Measurements from ENCODE around the gene MEOX2.

The MEOX2 gene

DNA sequence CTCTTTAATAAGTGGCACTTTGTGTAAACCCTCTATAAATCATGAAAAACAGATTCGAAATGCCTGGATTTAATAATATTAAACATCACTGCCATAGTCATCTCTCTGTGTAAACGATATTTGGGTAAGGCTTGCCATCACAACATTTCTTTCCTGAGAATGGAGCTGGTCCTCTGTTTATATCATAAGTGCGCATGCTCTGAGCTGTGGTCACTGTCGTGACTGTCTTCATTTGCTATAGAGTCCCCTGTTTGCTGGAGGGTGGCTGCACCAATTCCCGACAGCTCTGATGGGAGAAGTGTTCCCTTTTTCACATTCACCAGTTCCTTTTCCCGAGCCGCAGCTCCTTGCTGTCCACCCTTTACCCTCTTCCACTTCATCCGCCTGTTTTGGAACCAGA is 74.3 kb downstream of the MEOX2 start:
- POLR2A ChIA-PET (ENCODE audit: low non-redundant PET) = no interaction called here
- DNase-seq (ENCODE audit: low spot score) = no peak
- no peak overlapping the region for H3K27ac ChIP-seq
- TF ChIP-seq, protein P1, sequence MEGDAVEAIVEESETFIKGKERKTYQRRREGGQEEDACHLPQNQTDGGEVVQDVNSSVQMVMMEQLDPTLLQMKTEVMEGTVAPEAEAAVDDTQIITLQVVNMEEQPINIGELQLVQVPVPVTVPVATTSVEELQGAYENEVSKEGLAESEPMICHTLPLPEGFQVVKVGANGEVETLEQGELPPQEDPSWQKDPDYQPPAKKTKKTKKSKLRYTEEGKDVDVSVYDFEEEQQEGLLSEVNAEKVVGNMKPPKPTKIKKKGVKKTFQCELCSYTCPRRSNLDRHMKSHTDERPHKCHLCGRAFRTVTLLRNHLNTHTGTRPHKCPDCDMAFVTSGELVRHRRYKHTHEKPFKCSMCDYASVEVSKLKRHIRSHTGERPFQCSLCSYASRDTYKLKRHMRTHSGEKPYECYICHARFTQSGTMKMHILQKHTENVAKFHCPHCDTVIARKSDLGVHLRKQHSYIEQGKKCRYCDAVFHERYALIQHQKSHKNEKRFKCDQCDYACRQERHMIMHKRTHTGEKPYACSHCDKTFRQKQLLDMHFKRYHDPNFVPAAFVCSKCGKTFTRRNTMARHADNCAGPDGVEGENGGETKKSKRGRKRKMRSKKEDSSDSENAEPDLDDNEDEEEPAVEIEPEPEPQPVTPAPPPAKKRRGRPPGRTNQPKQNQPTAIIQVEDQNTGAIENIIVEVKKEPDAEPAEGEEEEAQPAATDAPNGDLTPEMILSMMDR (conservative IDR thresholded peaks at IDR 0.05; ENCODE audit: low read depth) = no peak
- CTCF ChIA-PET = interaction anchor here (0.7 kb wide), 1 partner anchor 1196 kb away, joined by 3 read pairs; no protein-coding TSS in a partner anchor

GRCh38 chr7:15610503-15610902 is 76.0 kb downstream of the MEOX2 start:
- CTCF ChIA-PET = interaction anchor here (0.5 kb wide), 1 partner anchor 125 kb away, joined by 4 read pairs; no protein-coding TSS in a partner anchor
- TF ChIP-seq, protein P1 (conservative IDR thresholded peaks at IDR 0.05; ENCODE audit: low read depth) = no peak
- no peak overlapping the region for H3K27ac ChIP-seq
- DNase-seq (ENCODE audit: low spot score) = no peak
- POLR2A ChIA-PET (ENCODE audit: low non-redundant PET) = no interaction called here

GRCh38 chr7:15609287-15609686 is 77.2 kb downstream of the MEOX2 start:
- ChIA-PET POLR2A (ENCODE audit: low non-redundant PET) (no interaction called here), CTCF (no interaction called here)
- DNase-seq (ENCODE audit: low spot score) = no peak
- H3K27ac ChIP-seq = no peak overlapping the region
- TF ChIP-seq, protein P1 (conservative IDR thresholded peaks at IDR 0.05; ENCODE audit: low read depth) = no peak

- ChIA-PET POLR2A (ENCODE audit: low non-redundant PET) (no interaction called here), CTCF (interaction anchor here (0.8 kb wide), 1 partner anchor 113 kb away, joined by 4 read pairs; no protein-coding TSS in a partner anchor)
- DNase-seq (ENCODE audit: low spot score) = no peak
- H3K27ac ChIP-seq = no peak overlapping the region
- TF ChIP-seq, protein P1 (conservative IDR thresholded peaks at IDR 0.05; ENCODE audit: low read depth) = no peak
Measured at GRCh38 chr7:15607529-15608210, 78.8 kb downstream of the MEOX2 start.

GRCh38 chr7:15606561-15606960 is 79.9 kb downstream of the MEOX2 start:
- POLR2A ChIA-PET (ENCODE audit: low non-redundant PET) = no interaction called here
- CTCF ChIA-PET = no interaction called here
- DNase-seq (ENCODE audit: low spot score) = no peak
- no peak overlapping the region for H3K27ac ChIP-seq
- TF ChIP-seq, protein P1 (conservative IDR thresholded peaks at IDR 0.05; ENCODE audit: low read depth) = no peak

DNA sequence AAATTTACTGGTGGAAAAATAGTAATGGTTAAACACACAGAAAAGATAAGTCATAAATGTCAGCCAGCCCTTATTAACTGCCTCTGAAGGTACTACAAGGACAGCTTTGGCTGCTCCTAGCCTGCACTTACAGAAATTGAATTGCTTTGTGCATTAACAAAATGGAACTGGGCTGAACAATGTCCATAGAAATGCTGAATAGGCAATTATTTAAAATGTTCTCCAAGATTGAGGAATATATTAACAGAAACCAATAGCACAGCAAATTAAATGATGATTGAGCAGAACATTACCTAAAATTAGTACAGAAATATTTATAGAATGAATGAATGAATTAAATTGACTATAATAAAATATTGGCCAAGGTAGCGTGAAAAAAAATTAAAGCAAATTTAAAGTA is 82.3 kb downstream of the MEOX2 start:
- ChIA-PET CTCF (no interaction called here), POLR2A (ENCODE audit: low non-redundant PET) (no interaction called here)
- DNase-seq (ENCODE audit: low spot score) = no peak
- TF ChIP-seq, protein P1 (conservative IDR thresholded peaks at IDR 0.05; ENCODE audit: low read depth) = no peak
- no peak overlapping the region for H3K27ac ChIP-seq
